ENCODE measurements around the gene KCNJ2.

Gene KCNJ2

DNA sequence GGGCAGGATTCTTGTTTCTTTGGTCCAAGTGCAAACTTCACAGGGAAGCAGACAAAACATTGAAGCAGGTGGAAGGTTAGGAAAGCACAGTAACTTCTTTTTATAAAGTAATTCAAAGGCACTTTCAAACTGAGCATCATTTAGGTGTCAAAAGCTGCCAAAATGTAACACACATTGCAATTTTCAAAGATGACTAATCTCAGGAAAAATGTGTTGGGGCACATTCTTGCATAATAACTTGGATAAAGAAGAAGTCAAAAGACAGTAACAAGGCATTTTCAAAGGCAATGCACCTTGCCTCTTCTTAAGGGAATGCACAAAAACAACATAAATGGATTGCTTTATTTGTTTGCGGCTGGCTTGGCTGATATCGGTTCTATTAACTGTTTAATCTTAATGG is 3.6 kb downstream of the KCNJ2 start:
- no peak for DNase-seq
- Histone ChIP-seq H3K4me1 (ENCODE audit: control insufficient read depth, insufficient read depth, low read length, poor library complexity, severe bottlenecking) (peaks cover 4% of the 10 kb centered on the region), H3K36me3 (ENCODE audit: control insufficient read depth, insufficient read depth, low read length) (no peaks in the 10 kb centered on the region), H3K27me3 (replicated peaks; ENCODE audit: control insufficient read depth, insufficient read depth, low read length, poor library complexity, severe bottlenecking) (peaks cover 16% of the 10 kb centered on the region), H3K4me3 (ENCODE audit: insufficient read depth, low read depth, low read length, poor library complexity, severe bottlenecking) (no peak overlapping the region), H3K9me3 (ENCODE audit: control insufficient read depth, low read length) (no peaks in the 10 kb centered on the region), H3K27ac (ENCODE audit: insufficient read depth, low read length, poor library complexity, severe bottlenecking) (no peak overlapping the region)

DNA sequence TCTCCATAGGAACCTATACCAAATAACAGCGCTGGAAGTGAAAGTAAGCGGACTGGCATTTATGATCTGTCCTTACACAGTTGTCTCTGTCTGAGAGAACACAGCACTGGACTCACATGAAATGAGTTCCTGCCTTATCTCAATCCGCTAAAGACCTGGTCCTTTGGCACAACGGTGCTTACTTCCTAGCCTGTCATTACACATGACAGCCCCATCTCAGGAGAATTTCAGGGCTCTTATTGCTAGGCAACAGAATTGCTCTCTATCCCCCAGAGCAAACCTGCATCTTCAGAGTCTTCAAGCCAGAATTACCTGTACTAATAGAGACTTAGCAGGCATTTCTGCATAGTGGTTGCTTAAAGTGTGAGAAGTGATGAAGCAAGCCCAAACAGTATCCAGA is 4.3 kb downstream of the KCNJ2 start:
- Histone ChIP-seq H3K36me3 (ENCODE audit: control insufficient read depth, insufficient read depth, low read length) (no peaks in the 10 kb centered on the region), H3K4me3 (ENCODE audit: insufficient read depth, low read depth, low read length, poor library complexity, severe bottlenecking) (no peak overlapping the region), H3K27ac (ENCODE audit: insufficient read depth, low read length, poor library complexity, severe bottlenecking) (no peak overlapping the region), H3K27me3 (replicated peaks; ENCODE audit: control insufficient read depth, insufficient read depth, low read length, poor library complexity, severe bottlenecking) (peaks cover 13% of the 10 kb centered on the region), H3K9me3 (ENCODE audit: control insufficient read depth, low read length) (no peaks in the 10 kb centered on the region), H3K4me1 (ENCODE audit: control insufficient read depth, insufficient read depth, low read length, poor library complexity, severe bottlenecking) (peaks cover 4% of the 10 kb centered on the region)
- no peak for DNase-seq

DNA sequence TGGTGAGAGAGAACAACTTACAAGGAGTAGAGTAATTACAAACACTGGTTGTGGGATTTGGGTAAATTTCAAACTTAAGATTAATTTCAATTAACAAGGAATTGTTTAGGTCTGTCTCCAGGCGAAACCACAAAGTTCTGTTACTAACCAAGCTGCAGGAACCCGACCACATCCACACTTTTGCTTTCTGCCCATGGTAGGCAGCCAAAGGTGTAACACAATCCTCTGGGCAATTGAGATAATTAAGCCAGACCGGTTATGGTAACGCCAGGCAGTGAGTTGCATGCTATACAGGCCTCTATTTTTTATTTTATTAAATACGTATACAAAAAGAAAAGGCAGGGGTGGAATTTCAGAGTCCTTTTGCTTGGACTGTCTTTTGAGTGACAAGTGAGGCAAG is 12.0 kb downstream of the KCNJ2 start:
- no peak for DNase-seq
- Histone ChIP-seq H3K27me3 (replicated peaks; ENCODE audit: control insufficient read depth, insufficient read depth, low read length, poor library complexity, severe bottlenecking) (no peaks in the 10 kb centered on the region), H3K4me3 (ENCODE audit: insufficient read depth, low read depth, low read length, poor library complexity, severe bottlenecking) (no peak overlapping the region), H3K27ac (ENCODE audit: insufficient read depth, low read length, poor library complexity, severe bottlenecking) (no peak overlapping the region), H3K9me3 (ENCODE audit: control insufficient read depth, low read length) (no peaks in the 10 kb centered on the region), H3K36me3 (ENCODE audit: control insufficient read depth, insufficient read depth, low read length) (no peaks in the 10 kb centered on the region), H3K4me1 (ENCODE audit: control insufficient read depth, insufficient read depth, low read length, poor library complexity, severe bottlenecking) (no peaks in the 10 kb centered on the region)

DNA sequence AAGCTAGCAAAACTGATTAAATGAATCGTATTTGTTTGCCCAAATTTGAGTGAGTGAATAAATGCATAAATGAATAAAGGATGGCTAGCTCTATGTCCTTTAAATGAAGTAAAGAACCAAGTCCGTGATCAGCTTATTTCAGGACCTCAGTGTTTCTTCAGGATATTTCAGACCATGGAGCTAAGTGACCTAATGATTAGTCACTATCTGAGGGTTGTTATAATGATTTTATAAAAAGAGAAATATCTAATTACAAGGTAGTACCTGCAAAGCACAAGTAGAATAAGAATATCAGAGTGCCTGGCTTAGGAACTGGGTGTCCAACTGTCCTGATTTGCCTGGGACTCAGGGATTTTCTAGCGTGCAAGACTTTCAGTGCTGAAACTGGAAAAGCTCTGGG is 12.5 kb downstream of the KCNJ2 start:
- no peaks in the 10 kb centered on the region for H3K36me3 ChIP-seq (ENCODE audit: control insufficient read depth, insufficient read depth, low read length)
- no peaks in the 10 kb centered on the region for H3K9me3 ChIP-seq (ENCODE audit: control insufficient read depth, low read length)
- H3K4me3 ChIP-seq (ENCODE audit: insufficient read depth, low read depth, low read length, poor library complexity, severe bottlenecking) = no peak overlapping the region
- DNase-seq = no peak
- H3K4me1 ChIP-seq (ENCODE audit: control insufficient read depth, insufficient read depth, low read length, poor library complexity, severe bottlenecking) = no peaks in the 10 kb centered on the region
- H3K27me3 ChIP-seq (replicated peaks; ENCODE audit: control insufficient read depth, insufficient read depth, low read length, poor library complexity, severe bottlenecking) = no peaks in the 10 kb centered on the region
- H3K27ac ChIP-seq (ENCODE audit: insufficient read depth, low read length, poor library complexity, severe bottlenecking) = no peak overlapping the region

DNA sequence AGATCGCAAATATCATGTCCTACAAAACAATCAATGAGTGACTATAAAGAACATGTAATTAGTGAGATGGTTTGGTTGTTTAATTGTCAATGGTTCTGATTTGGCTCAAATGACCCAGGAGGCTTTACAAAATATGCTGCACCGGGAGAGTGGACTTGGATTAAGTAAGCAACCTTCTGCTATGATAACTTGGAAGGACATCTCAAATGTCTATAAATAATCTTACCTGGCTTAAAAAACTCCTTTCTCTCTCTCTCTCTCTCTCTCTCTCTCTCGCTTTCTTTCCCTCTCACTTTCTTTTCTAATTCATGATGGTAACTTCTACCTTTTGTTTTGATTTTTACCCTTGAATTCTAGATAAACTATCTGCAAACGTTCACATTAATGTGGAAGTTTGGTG is 14.2 kb downstream of the KCNJ2 start:
- DNase-seq = no peak
- Histone ChIP-seq H3K4me3 (ENCODE audit: insufficient read depth, low read depth, low read length, poor library complexity, severe bottlenecking) (no peak overlapping the region), H3K9me3 (ENCODE audit: control insufficient read depth, low read length) (no peaks in the 10 kb centered on the region), H3K36me3 (ENCODE audit: control insufficient read depth, insufficient read depth, low read length) (no peaks in the 10 kb centered on the region), H3K4me1 (ENCODE audit: control insufficient read depth, insufficient read depth, low read length, poor library complexity, severe bottlenecking) (no peaks in the 10 kb centered on the region), H3K27ac (ENCODE audit: insufficient read depth, low read length, poor library complexity, severe bottlenecking) (no peak overlapping the region), H3K27me3 (replicated peaks; ENCODE audit: control insufficient read depth, insufficient read depth, low read length, poor library complexity, severe bottlenecking) (no peaks in the 10 kb centered on the region)

DNA sequence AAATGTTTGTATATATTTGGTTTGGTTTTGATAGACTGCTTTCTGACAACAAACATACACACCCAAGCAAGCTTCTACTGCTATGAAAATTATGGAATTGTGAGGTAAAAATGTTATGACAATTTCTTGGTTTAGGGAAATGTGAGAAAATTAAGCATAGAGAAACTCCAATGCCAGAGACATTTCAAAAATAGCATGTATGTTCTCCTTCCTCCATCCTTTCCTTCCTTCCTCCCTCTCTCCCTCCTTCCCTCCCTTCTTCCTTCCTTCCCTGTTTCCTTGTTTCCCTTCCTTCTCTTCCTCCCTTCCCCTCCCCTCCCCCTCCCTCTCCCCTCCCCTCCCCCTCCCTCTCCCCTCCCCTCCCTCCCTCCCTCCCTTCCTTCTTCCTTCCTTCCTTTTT is 14.9 kb downstream of the KCNJ2 start:
- H3K27ac ChIP-seq (ENCODE audit: insufficient read depth, low read length, poor library complexity, severe bottlenecking) = no peak overlapping the region

DNA sequence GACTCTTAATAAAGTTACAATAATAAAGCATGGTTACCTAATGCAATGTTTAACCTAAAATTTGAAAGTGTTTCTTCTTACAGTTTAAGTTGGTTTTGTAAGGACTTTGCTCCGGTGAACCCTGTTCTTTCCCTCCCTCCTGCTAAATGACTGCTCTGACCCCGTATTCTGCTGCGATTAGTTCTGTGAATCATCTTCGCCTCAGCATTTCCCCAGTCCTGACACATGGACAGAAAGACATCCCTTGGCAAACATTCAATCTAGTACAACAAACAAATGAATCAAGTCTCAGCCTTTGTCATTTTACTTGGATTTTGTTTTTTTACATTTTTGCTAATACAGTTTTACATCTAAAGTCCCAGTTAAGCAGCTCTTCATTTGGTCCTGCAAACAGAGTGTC is 15.4 kb downstream of the KCNJ2 start:
- no peaks in the 10 kb centered on the region for H3K27me3 ChIP-seq (replicated peaks; ENCODE audit: control insufficient read depth, insufficient read depth, low read length, poor library complexity, severe bottlenecking)
- H3K9me3 ChIP-seq (ENCODE audit: control insufficient read depth, low read length) = no peaks in the 10 kb centered on the region
- no peak overlapping the region for H3K4me3 ChIP-seq (ENCODE audit: insufficient read depth, low read depth, low read length, poor library complexity, severe bottlenecking)
- DNase-seq = no peak
- no peaks in the 10 kb centered on the region for H3K36me3 ChIP-seq (ENCODE audit: control insufficient read depth, insufficient read depth, low read length)
- H3K4me1 ChIP-seq (ENCODE audit: control insufficient read depth, insufficient read depth, low read length, poor library complexity, severe bottlenecking) = no peaks in the 10 kb centered on the region
- no peak overlapping the region for H3K27ac ChIP-seq (ENCODE audit: insufficient read depth, low read length, poor library complexity, severe bottlenecking)

More for the DNA sequence above, 14.9 kb downstream of the KCNJ2 start:
- DNase-seq = no peak
- Histone ChIP-seq H3K9me3 (ENCODE audit: control insufficient read depth, low read length) (no peaks in the 10 kb centered on the region), H3K4me3 (ENCODE audit: insufficient read depth, low read depth, low read length, poor library complexity, severe bottlenecking) (no peak overlapping the region), H3K27me3 (replicated peaks; ENCODE audit: control insufficient read depth, insufficient read depth, low read length, poor library complexity, severe bottlenecking) (no peaks in the 10 kb centered on the region), H3K36me3 (ENCODE audit: control insufficient read depth, insufficient read depth, low read length) (no peaks in the 10 kb centered on the region), H3K4me1 (ENCODE audit: control insufficient read depth, insufficient read depth, low read length, poor library complexity, severe bottlenecking) (no peaks in the 10 kb centered on the region)

DNA sequence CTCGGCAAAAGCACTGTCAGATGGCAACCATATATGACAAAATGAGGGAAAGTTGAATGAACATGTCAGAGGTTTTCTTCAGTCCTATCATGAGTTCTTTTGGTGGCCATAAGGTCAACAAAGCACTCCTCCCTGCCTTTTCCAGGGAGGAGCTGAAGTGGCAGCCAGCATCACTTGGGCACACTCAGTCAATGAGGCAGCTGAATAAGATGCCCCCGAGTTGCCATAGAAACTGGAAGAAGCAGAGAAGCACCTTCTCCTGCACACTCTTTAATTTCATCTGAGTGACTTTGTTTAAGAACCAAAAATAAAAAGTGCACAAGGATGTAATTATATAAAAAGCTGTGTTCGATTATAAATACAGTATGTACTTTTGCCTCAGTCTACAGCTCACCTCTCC is 16.0 kb downstream of the KCNJ2 start:
- no peak overlapping the region for H3K27ac ChIP-seq (ENCODE audit: insufficient read depth, low read length, poor library complexity, severe bottlenecking)

DNA sequence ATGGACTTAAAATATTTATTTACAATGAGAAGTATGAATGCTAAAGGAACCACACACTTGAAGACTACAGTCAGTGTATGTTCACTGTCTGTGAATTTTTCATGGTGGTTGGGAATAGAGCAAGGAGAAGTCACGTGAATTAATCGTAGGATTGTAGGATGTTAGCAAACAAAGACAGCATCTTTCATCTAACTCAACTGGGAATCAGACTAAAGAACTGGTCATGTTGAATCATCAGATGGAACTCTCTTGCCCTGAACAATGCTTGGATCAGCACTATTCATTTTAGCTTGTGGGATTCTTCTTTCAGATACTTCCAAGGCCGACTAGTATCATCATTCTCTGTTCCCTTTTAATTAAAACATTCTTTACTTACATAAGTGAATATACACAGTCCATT is 18.1 kb downstream of the KCNJ2 start:
- Histone ChIP-seq H3K4me1 (ENCODE audit: control insufficient read depth, insufficient read depth, low read length, poor library complexity, severe bottlenecking) (no peaks in the 10 kb centered on the region), H3K4me3 (ENCODE audit: insufficient read depth, low read depth, low read length, poor library complexity, severe bottlenecking) (no peak overlapping the region), H3K27me3 (replicated peaks; ENCODE audit: control insufficient read depth, insufficient read depth, low read length, poor library complexity, severe bottlenecking) (no peaks in the 10 kb centered on the region), H3K36me3 (ENCODE audit: control insufficient read depth, insufficient read depth, low read length) (no peaks in the 10 kb centered on the region), H3K27ac (ENCODE audit: insufficient read depth, low read length, poor library complexity, severe bottlenecking) (no peak overlapping the region), H3K9me3 (ENCODE audit: control insufficient read depth, low read length) (no peaks in the 10 kb centered on the region)
- DNase-seq = no peak

More for the DNA sequence above, 16.0 kb downstream of the KCNJ2 start:
- Histone ChIP-seq H3K9me3 (ENCODE audit: control insufficient read depth, low read length) (no peaks in the 10 kb centered on the region), H3K36me3 (ENCODE audit: control insufficient read depth, insufficient read depth, low read length) (no peaks in the 10 kb centered on the region), H3K27me3 (replicated peaks; ENCODE audit: control insufficient read depth, insufficient read depth, low read length, poor library complexity, severe bottlenecking) (no peaks in the 10 kb centered on the region), H3K4me3 (ENCODE audit: insufficient read depth, low read depth, low read length, poor library complexity, severe bottlenecking) (no peak overlapping the region), H3K4me1 (ENCODE audit: control insufficient read depth, insufficient read depth, low read length, poor library complexity, severe bottlenecking) (no peaks in the 10 kb centered on the region)
- DNase-seq = no peak

DNA sequence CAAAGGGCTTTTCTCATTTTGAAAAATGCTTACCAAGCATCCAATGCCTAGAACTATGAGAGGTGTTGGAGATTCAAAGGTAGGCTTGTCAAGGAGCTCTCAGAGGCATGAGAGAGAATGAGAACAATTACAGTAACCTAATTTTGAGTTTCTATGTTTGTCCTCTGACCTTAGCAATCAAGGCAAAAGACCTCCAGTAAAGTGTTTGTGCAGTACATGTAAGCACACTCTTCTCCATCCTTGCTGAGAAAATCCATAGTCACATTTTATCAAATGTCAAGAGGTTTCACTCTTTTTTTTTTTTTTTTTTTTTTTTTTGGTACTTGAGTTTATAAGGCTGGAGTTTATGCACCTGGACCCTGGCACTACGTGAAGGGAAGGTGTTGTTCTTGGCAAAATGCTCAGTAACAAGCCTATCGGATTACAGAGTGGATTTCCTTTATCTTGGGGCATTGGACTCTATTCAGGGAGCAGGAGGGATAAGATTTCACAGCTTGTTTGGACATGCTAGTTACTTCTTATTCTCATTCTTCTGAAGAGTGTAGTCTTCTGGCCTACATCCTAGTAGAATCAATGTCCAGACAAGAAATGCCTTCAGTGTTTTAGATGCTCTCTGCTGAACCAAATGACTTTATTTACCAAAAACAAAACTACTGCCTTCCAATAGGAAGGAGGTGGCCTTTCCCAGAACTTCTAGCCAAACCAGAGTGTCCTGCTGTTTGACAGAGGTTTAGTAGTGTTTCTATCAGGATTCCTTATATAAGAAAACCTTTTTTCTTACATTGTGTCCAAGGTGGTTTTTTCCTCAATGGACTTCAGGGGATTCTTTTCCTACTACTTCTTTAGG is 21.9 kb downstream of the KCNJ2 start:
- Histone ChIP-seq H3K27ac (ENCODE audit: insufficient read depth, low read length, poor library complexity, severe bottlenecking) (no peak overlapping the region), H3K4me1 (ENCODE audit: control insufficient read depth, insufficient read depth, low read length, poor library complexity, severe bottlenecking) (no peaks in the 10 kb centered on the region), H3K36me3 (ENCODE audit: control insufficient read depth, insufficient read depth, low read length) (no peaks in the 10 kb centered on the region), H3K9me3 (ENCODE audit: control insufficient read depth, low read length) (no peaks in the 10 kb centered on the region), H3K27me3 (replicated peaks; ENCODE audit: control insufficient read depth, insufficient read depth, low read length, poor library complexity, severe bottlenecking) (no peaks in the 10 kb centered on the region), H3K4me3 (ENCODE audit: insufficient read depth, low read depth, low read length, poor library complexity, severe bottlenecking) (no peak overlapping the region)
- DNase-seq = no peak

Measured in effector memory CD4-positive, alpha-beta T cell (primary cell).